ENCODE data around the gene MAB21L3.

- no peak for TF ChIP-seq RAD21 (IDR thresholded peaks at IDR 0.05; ENCODE audit: low read depth)
- TF ChIP-seq CREB1 (IDR thresholded peaks at IDR 0.05; ENCODE audit: low read depth), result no peak
- TF ChIP-seq EGR1 (IDR thresholded peaks at IDR 0.05), result no peak
- TF ChIP-seq ZBTB7A (IDR thresholded peaks at IDR 0.05; ENCODE audit: low read depth), result no peak
- no peak for TF ChIP-seq CEBPB (IDR thresholded peaks at IDR 0.05)
- TF ChIP-seq EP300 (IDR thresholded peaks at IDR 0.05; ENCODE audit: borderline replicate concordance), result no peak
- TF ChIP-seq, protein P1, sequence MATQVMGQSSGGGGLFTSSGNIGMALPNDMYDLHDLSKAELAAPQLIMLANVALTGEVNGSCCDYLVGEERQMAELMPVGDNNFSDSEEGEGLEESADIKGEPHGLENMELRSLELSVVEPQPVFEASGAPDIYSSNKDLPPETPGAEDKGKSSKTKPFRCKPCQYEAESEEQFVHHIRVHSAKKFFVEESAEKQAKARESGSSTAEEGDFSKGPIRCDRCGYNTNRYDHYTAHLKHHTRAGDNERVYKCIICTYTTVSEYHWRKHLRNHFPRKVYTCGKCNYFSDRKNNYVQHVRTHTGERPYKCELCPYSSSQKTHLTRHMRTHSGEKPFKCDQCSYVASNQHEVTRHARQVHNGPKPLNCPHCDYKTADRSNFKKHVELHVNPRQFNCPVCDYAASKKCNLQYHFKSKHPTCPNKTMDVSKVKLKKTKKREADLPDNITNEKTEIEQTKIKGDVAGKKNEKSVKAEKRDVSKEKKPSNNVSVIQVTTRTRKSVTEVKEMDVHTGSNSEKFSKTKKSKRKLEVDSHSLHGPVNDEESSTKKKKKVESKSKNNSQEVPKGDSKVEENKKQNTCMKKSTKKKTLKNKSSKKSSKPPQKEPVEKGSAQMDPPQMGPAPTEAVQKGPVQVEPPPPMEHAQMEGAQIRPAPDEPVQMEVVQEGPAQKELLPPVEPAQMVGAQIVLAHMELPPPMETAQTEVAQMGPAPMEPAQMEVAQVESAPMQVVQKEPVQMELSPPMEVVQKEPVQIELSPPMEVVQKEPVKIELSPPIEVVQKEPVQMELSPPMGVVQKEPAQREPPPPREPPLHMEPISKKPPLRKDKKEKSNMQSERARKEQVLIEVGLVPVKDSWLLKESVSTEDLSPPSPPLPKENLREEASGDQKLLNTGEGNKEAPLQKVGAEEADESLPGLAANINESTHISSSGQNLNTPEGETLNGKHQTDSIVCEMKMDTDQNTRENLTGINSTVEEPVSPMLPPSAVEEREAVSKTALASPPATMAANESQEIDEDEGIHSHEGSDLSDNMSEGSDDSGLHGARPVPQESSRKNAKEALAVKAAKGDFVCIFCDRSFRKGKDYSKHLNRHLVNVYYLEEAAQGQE (IDR thresholded peaks at IDR 0.05; ENCODE audit: low read depth), result no peak
- no peak for TF ChIP-seq YY1 (IDR thresholded peaks at IDR 0.05; ENCODE audit: low read depth)
- TF ChIP-seq USF1 (IDR thresholded peaks at IDR 0.05), result no peak
- no peak for TF ChIP-seq TAF1 (IDR thresholded peaks at IDR 0.05; ENCODE audit: low read depth)
- no peak for TF ChIP-seq MAX (IDR thresholded peaks at IDR 0.05)
Observed at GRCh38 chr1:116152577-116152943, 41.4 kb downstream of the MAB21L3 start.

Data from Ishikawa (cell line).